HG03045 (cell line): ENCODE results near the gene CACNA1H.

Experiments
- ATAC-seq: cut with Tn5 transposase; IDR thresholded peaks from one replicate; pipeline ENCODE4 v1.9.1; 2021; ENCODE audit warnings: mild to moderate bottlenecking, moderate library complexity; ENCODE audit not compliant: unreplicated experiment

The CACNA1H gene

DNA sequence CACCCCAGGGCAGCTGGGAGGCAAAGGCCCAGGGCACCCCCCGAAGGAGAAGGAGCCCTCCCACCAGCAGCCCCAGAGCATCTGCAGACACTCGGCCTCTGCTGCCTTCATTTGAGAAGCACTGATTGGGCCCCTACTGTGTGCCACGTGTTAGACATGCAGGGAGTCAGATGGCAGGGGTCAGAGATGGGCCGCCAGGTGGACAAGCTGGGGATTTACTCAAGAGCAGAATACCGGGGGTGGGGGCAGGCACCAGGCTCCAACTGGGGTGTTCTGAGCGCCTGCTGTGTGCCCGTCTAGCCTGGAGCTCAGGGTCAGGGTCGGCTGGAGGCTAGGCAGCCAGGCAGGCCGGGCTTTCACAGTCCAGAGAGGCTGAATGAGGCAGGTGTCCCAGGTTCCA is 53.4 kb downstream of the CACNA1H start:
- ATAC-seq, result no peak

DNA sequence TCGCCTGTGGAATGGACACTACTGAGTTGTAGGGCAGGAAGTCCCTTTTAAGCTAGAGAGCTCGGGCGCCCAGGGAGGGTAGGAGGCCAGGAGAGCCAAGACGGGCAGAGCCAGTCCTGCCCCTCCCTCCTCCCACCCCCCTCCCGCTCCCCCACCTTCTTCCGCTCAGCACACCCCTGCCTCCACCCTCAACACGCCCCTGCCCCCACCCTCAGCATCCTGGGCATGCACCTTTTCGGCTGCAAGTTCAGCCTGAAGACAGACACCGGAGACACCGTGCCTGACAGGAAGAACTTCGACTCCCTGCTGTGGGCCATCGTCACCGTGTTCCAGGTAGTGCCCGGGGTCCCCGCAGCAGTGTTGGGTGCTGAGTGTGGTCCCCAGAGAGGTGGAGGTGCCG is 53.9 kb downstream of the CACNA1H start:
- no peak for ATAC-seq

DNA sequence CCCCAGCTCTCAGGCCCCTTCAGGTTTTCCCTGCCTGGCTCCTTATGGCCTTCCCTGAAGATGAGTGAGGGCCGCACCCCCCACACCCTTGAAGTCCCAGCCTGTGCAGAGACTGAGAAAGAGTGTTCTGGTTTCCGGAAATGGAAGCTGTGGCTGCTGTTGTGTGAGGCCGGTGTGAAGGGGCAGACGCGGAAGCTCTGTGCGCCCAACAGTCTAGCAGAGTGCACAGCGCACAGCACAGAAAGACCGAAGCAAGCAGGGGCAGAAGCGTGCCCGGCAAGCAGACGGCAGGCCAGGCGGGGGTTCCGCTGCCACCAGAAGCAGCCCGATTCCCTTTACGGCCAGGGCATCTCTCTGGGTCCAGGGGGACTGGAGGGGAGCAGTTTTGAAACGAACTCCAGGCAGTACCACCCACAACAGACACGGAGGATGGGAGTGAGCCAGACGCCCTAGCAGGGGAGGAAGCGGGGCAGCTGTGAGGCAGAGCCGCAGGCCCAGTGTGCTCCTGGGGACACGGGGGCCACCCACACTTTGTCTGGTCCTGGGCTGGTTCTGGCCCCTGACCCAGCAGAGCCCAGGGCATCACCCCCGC is 55.4 kb downstream of the CACNA1H start:
- ATAC-seq, result no peak

DNA sequence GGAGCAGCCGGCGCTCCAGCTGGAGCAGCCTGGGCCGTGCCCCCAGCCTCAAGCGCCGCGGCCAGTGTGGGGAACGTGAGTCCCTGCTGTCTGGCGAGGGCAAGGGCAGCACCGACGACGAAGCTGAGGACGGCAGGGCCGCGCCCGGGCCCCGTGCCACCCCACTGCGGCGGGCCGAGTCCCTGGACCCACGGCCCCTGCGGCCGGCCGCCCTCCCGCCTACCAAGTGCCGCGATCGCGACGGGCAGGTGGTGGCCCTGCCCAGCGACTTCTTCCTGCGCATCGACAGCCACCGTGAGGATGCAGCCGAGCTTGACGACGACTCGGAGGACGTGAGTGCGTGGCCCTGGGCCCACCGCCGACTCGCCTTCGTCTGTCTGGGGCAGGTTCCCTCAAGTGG is 56.2 kb downstream of the CACNA1H start:
- ATAC-seq, result no peak

DNA sequence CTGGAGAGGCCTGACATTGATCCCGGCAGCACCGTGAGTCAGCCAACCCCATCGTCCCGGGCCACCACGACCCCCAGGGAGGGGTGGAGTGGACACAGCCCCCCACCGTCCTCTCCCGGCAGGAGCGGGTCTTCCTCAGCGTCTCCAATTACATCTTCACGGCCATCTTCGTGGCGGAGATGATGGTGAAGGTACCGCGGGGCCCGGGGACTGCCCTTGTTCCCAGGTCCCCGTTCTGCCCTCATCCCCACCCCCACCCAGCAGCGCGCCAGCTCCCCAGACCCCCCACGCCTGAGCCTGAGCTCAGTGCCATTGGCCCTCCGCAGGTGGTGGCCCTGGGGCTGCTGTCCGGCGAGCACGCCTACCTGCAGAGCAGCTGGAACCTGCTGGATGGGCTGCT is 57.6 kb downstream of the CACNA1H start:
- no peak for ATAC-seq

DNA sequence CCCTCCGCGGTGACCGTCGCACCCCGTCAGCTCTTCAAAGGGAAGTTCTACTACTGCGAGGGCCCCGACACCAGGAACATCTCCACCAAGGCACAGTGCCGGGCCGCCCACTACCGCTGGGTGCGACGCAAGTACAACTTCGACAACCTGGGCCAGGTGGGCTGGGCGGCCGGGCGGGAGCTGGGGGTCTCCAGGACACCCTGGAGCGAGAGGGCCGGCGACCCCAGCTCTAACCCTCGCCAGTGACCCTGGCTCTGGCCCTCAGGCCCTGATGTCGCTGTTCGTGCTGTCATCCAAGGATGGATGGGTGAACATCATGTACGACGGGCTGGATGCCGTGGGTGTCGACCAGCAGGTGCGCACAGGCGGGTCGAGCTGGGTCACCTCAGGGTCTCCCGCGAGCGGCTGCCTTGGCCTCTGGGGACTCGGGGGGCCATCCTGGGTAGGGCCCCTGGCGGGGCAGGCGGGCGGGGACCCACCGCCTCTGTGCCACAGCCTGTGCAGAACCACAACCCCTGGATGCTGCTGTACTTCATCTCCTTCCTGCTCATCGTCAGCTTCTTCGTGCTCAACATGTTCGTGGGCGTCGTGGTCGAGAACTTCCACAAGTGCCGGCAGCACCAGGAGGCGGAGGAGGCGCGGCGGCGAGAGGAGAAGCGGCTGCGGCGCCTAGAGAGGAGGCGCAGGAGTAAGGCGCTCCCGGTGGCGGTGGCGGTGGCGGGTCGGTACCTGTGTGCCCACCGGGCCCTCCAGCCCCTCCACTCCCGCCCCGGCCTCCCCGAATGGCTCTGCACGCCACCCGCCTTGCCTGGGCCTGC is 58.8 kb downstream of the CACNA1H start:
- ATAC-seq, result no peak

DNA sequence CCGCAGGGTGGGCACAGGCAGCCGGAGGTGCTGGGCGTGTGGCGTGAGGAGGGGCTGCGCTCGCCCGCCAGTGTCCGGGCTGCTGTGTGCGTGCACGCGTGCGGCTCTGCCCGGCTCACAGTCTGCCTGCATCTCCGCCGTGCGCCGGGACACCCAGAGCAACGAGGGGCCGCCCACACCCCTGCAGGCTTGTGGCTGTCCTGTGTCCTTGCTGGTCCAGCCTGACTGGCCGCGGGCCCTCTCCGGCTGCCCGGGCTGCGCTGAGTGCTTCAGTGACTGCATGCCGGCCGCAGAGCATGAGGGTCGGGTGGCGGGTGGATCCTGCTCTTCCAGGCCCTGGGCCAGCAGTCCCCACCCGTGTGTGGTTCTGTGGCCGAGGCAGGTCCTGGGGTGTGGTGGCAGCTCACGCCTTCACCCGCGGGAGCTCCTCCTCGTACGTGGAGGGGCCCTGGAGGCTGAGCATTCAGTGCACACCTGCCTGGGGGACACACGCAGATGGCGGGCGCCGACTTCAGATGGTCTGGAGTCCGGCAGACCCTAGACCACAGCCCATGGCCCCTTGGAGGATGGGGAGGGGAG is 59.8 kb downstream of the CACNA1H start:
- no peak for ATAC-seq

DNA sequence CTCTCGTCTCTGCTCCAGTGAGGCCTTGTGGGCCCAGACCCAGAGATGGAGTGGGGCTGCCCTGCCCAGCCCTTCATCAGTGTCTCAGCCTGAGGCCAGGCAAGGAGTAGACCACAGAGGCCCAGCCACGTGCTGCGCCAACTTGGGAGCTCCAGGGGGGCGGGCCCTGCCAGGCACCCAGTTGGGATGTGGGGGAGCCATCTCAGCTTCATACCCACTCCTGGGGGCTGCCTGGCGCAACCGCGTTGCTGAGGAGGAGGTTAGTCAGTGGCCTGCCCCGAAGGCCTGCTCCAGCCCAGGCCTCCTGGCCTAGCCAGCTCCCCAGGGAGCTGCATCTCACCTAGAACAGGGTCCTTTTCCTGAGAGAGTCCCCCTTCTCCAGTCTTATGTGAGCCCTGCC is 60.3 kb downstream of the CACNA1H start:
- no peak for ATAC-seq

DNA sequence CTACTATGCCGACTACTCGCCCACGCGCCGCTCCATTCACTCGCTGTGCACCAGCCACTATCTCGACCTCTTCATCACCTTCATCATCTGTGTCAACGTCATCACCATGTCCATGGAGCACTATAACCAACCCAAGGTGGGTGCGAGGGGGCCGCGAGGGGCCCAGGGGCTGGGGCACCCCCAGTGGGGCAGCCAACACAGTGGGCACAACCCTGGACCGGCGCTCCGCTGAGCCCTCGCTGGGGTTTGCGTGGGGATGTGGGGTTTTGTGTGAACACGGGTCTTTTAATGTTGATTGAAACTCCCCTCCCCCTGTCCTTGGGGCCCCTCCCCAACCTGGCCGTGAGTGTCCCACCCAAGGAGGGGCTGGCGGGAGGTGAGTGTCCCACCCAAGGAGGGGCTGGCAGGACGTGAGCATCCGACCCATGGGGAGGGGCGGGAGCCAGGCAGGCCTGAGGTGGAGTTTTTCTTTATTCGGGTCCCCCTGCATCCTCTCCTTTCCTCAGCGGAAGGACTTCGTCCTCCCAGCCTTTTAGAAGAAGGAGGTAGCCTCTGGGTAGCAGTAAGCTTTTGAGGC is 61.0 kb downstream of the CACNA1H start:
- ATAC-seq, result no peak

DNA sequence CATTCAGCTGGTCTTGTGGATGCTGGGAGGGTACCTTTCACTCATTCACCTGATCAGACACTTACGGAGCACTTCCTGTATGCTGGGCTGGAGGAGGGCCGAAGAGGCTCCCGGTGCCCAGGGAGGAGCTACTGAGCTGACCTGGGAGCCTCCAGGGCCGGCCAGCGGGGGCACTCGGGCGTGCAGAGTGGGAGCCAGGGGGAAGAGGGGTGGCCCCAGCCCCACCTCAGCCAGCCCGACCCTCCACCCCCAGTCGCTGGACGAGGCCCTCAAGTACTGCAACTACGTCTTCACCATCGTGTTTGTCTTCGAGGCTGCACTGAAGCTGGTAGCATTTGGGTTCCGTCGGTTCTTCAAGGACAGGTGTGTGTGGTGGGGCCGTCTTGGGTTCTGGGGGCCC is 61.8 kb downstream of the CACNA1H start:
- ATAC-seq, result no peak

DNA sequence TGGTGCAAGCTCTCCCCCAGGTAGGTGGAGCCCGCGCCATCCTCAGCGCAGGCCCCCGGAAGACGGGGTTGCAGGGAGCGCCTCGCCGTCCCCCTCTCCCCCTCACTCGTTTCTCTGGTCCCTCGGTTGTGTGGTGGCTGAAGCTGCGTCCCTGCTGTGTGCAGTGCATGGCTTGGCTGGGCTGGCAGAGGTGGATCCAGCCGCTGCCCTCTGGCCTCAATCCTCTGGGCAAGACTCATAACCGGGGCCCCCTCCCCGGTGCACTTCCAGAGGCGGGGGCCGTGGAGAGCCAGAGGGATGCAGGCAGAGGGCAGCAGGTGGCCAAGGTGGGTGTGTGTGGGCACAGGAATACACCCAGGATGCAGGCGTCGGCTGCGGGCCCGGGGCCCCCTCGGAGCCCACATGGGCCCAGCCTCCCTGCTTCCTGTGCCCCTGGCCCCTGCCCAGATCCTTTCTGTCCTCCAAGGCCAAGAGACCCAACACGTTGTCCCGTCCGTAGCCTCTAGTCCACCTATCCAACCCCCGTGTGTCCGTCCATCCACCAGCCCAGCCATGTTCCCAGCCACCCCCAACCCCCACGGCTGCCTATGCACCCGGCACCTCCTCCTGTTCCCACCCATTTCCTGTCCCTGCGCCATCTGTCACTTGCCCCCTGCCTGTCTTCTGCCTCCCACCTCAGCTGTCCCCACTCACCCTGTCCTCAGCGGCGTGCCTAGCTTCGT is 62.8 kb downstream of the CACNA1H start:
- no peak for ATAC-seq

DNA sequence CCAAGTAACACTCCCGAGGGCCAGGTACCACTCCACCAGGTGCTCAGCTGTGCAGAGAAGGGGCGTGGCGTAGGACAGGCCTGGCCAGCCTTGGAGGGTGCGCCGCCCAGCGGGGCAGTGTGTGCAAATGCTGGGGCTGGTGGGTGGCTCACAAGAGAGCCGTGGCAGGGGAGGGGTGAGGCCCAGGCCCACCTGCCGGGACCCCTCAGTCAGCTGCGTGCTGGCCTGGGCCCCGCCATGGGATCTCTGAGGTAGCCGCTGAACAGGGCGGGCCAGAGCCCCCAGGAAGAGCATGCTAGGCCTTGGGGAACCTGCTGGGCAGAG is 63.4 kb downstream of the CACNA1H start:
- no peak for ATAC-seq

DNA sequence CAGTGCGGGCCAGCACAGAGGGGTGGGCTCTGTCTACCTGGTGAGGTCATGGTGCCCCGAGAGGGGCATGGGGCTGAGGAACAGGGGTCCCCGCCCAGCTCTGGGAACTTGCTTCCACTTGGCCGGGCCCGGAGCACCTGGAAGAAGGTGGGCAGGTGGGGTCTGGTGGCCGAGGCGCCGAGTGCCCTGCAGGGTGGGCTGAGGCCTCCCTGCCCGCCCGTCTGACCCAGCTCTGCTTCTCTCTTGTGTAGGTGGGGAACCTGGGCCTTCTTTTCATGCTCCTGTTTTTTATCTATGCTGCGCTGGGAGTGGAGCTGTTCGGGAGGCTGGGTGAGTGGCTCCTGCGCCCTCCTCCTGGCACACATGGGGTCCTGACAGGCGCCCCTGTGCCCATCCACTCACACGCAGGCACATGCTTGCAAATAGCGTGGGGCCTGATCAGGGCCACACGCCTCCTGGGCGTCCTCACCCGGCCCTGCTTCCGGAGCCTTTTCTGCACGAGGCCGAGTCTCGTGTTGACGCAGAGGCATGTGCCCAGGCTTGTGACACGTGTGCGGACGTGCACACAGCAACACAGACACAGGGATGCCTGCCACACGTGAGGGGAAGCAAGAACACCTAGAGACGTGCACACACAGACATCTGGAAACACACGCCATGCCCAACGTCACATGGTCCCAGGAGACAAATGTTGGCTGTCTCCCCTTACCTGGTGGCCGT is 63.9 kb downstream of the CACNA1H start:
- no peak for ATAC-seq

DNA sequence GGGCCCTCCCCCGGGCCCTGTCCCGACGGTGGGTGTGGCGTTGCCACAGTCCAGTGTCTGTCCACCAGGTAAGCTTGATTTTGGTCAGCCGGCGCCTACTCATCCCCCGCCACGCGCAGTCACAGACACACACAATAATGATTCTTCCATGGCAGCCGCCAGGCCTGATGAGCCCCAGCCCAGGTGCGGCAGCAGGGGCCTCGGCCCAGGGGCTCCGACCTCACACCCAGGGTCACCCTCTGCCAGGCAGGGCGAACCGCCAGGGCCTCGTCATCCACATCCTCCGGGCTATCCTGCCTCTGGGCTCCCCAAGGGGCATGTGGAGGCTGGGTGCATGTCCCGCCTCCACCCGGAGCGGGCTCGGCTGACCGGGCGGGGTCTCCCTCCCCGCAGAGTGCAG is 64.6 kb downstream of the CACNA1H start:
- ATAC-seq, result no peak

DNA sequence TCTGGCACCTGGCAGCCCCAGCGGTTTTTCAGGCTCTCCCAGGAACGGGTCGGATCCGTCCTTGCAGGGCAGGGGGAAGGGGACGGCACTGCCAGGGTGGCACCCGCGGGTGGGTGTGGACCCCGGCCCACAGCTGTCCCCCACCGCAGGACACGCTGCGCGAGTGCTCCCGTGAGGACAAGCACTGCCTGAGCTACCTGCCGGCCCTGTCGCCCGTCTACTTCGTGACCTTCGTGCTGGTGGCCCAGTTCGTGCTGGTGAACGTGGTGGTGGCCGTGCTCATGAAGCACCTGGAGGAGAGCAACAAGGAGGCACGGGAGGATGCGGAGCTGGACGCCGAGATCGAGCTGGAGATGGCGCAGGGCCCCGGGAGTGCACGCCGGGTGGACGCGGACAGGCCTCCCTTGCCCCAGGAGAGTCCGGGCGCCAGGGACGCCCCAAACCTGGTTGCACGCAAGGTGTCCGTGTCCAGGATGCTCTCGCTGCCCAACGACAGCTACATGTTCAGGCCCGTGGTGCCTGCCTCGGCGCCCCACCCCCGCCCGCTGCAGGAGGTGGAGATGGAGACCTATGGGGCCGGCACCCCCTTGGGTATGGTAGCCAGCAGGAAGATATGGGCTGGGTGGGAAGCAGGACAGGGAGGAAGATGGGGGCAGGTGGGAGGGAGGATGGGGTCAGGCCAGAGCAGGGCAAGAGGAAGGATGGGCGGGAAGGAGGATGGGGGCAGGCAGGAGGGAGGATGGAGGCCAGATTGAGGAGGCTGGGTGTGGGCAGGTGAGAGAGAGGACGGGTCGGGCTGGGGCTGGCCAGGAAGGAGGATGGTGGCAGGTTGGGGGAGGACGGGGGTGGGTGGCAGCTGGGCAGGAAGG is 65.4 kb downstream of the CACNA1H start:
- no peak for ATAC-seq

DNA sequence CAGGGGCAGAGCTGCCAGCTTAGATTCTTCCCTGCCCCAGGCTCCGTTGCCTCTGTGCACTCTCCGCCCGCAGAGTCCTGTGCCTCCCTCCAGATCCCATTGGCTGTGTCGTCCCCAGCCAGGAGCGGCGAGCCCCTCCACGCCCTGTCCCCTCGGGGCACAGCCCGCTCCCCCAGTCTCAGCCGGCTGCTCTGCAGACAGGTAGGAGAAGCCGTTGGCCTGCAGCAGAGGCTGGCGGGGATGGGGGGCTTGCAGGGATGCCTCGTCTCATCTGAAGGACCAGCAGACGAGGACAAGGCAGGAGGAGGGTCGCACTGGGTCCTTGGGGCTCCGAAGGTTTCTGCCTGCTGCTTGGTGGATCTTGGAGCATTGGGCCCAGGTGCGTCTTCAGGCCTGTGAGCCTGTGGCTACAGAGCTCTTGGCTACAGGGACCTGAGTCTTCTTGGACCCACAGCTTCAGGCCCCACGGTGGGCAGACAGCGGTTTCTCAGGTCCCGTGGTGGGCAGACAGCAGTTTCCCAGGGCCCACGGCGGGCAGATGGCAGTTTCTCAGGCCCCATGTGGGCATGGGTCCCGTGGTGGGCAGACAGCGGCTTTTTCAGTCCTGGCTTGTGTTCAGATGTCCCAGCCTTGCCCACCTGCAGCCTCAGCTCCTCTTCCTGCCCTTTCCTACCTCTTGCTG is 66.2 kb downstream of the CACNA1H start:
- ATAC-seq, result no peak

DNA sequence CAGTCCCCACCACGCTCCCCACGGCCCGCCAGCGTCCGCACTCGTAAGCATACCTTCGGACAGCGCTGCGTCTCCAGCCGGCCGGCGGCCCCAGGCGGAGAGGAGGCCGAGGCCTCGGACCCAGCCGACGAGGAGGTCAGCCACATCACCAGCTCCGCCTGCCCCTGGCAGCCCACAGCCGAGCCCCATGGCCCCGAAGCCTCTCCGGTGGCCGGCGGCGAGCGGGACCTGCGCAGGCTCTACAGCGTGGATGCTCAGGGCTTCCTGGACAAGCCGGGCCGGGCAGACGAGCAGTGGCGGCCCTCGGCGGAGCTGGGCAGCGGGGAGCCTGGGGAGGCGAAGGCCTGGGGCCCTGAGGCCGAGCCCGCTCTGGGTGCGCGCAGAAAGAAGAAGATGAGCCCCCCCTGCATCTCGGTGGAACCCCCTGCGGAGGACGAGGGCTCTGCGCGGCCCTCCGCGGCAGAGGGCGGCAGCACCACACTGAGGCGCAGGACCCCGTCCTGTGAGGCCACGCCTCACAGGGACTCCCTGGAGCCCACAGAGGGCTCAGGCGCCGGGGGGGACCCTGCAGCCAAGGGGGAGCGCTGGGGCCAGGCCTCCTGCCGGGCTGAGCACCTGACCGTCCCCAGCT is 67.3 kb downstream of the CACNA1H start:
- no peak for ATAC-seq

DNA sequence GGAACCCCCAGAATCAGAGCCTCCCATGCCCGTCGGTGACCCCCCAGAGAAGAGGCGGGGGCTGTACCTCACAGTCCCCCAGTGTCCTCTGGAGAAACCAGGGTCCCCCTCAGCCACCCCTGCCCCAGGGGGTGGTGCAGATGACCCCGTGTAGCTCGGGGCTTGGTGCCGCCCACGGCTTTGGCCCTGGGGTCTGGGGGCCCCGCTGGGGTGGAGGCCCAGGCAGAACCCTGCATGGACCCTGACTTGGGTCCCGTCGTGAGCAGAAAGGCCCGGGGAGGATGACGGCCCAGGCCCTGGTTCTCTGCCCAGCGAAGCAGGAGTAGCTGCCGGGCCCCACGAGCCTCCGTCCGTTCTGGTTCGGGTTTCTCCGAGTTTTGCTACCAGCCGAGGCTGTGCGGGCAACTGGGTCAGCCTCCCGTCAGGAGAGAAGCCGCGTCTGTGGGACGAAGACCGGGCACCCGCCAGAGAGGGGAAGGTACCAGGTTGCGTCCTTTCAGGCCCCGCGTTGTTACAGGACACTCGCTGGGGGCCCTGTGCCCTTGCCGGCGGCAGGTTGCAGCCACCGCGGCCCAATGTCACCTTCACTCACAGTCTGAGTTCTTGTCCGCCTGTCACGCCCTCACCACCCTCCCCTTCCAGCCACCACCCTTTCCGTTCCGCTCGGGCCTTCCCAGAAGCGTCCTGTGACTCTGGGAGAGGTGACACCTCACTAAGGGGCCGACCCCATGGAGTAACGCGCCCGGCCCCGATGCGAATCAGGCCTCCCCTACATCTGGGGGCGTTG is 68.1 kb downstream of the CACNA1H start:
- ATAC-seq, result no peak
